GM18870 (cell line): ENCODE data around the gene RAB31.

ENCODE experiments used
- ATAC-seq: cut with Tn5 transposase; IDR thresholded peaks from one replicate; pipeline ENCODE4 v1.9.1; 2021; ENCODE audit warnings: moderate library complexity; ENCODE audit not compliant: unreplicated experiment

The RAB31 gene

GRCh38 chr18:9810299-9810698, 102.2 kb downstream of the RAB31 start:
- ATAC-seq: no peak

GRCh38 chr18:9810994-9811705, 103.0 kb downstream of the RAB31 start:
- no peak for ATAC-seq

DNA sequence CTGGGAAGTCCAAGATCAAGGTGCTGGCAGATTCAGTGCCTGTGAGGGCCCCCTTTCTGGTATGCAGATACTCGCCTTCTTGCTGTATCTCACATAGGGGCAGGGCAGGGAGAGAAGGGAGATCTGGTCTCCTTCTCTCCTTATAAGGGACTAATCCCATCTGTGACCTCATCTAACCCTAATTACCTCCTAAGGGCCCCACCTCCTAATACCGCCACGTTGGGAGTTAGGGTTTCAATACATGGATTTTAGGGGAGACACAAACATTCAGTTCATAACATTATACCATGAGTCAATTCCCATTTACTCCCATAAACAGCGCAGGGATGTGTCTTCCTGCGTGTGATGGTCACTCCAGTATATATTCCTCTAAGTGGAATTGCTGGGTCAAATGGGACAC, 103.9 kb downstream of the RAB31 start:
- no peak for ATAC-seq

DNA sequence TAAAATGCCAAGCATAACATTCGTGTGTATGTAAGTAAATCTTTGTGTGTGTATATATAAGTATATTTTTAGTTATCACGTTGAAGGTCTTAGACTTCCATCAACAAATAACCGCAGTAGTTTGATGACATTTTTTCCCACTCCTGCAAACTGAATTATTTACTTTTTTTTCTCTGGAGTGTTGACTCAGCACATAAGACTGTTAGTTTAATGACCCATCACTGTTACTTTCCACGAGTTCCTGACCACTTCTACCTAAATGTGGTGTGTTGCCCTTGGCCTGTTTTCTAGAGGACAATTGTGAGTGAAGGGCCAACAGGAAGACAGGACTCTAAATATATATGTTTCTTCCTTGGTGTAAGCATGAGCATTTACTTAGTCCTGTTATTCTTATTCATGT, 106.3 kb downstream of the RAB31 start:
- no peak for ATAC-seq

DNA sequence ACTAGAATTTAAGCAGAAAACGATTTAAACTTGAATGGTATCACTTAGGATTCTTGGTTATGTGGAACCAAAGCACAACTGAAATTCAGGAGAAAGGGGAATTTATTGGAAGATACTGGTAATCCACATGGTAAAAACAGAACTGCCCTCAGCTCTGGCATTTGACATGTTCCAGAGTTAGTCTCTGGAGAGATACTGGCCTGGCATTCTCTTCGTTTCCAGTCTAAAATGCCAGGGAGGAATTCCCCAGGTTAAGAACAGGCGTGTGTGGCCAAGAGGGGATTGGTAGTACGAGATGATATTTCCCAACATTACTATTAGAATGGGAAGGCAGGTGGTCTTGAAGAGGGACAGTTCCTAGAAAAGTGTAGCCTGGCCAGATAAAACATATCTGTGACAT, 109.2 kb downstream of the RAB31 start:
- ATAC-seq: no peak

- ATAC-seq: no peak
Observed at GRCh38 chr18:9817725-9818422, 109.8 kb downstream of the RAB31 start.

- no peak for ATAC-seq
Observed at GRCh38 chr18:9818423-9818734, 110.3 kb downstream of the RAB31 start.

GRCh38 chr18:9820127-9820526, 112.0 kb downstream of the RAB31 start:
- ATAC-seq: no peak

DNA sequence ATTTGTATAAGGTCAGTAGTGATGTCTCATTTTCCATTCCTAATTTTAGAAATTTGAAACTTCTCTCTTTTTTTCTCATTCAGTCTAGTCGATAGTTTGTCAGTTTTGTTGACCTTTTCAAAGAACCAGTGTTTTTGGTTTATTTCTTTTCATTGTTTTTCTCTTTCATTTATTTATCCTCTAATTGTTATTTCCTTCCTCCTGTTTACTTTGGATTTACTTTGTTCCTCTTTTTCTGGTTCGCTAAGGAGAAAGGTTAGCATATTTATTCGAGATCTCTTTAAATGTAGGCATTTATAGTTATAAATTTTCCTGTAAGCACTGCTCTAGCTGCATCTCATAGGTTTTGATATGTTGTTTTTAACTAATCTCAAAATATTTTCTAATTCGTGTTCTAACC, 112.6 kb downstream of the RAB31 start:
- no peak for ATAC-seq

- no peak for ATAC-seq
Observed at GRCh38 chr18:9822587-9823185, 114.6 kb downstream of the RAB31 start.

GRCh38 chr18:9823805-9824473, 115.8 kb downstream of the RAB31 start:
- ATAC-seq: no peak

- no peak for ATAC-seq
Observed at GRCh38 chr18:9824474-9824832, 116.4 kb downstream of the RAB31 start.

DNA sequence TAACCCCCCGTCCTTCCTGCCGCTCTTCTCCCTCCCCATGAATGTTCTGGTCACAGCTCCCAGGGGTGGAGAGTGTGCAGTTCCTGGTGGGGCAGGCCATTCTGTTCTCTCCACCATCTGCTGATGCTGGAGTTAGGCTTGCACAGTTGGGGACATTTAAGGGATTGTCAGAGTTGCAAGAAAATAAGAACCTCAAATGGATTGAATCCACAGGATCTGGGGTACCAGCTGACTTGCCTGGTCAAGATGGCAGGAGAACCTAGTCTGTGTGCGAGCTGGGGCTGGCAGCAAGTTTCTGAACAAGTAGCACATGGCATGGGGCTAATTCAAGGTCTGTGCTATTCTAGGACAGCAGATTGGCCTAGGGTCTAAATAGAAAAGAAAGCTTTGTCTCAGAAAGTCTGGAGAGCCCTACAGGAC, 116.9 kb downstream of the RAB31 start:
- no peak for ATAC-seq

GRCh38 chr18:9825571-9826073, 117.5 kb downstream of the RAB31 start:
- ATAC-seq: no peak

GRCh38 chr18:9826685-9827084, 118.6 kb downstream of the RAB31 start:
- ATAC-seq: no peak

GRCh38 chr18:9827211-9827792, 119.2 kb downstream of the RAB31 start:
- no peak for ATAC-seq

DNA sequence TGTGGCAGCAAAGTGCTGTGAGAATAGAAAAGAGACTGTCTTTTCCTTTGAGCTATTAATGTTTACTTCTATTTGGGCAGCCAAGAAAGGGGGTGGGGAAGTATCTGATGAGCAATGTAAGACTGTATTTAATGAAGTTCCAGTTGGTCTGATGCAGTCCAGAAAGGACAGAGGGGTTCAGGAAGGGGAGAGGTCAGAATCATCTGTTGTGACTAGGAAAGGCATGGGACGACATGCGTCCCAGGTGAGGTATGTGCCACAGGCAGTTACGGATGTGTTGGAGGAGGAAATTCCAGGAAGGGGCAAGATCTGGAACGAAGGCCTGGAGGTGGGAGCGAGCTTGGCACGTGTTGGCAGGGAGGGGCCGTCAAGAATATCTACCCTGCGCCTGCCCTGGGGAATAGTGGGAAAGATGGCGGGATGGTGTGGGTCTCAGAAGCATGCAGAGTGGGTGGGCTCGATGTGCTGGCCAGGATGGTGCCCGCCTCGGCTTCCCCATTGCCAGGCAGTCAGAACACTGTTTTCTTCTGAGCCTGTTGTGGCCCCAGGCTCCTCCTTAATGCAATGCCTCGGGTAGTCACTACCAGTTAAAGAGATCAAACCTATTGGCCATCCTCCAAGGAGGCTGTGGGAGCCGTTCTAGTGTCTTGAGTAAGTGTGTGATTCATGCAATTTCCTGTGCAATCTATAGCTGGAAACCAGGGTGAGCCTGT, 119.8 kb downstream of the RAB31 start:
- ATAC-seq: no peak

DNA sequence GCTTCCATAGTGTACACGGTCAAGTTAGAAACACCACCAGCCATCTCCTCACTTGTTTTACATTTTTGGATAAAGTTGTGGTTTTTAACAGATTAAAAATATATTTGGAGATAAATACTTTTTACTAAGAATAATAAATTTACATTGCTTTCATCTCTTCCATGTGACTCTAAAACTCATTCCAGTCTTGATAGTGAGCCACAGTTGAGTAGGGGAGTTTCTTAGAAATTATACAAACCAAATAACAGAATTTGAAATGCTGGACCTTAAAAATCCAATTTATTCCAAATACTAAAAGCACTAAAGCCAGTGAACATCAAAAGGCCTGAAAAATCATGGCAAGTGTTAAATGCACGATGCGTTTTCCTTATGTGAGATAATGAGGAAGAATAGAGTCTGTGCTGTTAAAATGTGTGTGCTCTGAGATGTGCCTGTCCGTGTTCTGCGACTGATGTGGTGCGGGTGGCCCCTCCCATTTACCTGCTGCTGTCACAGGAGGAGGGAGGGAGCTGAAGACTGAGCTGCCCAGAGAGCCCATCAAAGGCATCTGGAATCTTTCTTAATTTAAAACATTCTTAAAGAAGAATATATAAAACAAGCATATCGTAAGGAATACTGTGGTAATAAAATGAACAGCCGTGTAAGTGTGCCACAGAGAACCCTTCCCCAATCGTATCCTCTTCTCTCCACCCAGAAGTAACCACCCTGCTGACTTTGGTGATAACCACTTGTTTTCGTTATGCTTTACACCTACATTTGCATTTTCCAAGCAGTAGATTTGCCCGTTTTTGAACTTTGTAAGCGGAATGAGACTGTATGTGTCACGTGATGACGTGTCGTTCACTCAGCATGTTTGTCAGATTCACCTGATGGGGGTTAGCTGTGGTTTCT, 120.7 kb downstream of the RAB31 start:
- no peak for ATAC-seq

DNA sequence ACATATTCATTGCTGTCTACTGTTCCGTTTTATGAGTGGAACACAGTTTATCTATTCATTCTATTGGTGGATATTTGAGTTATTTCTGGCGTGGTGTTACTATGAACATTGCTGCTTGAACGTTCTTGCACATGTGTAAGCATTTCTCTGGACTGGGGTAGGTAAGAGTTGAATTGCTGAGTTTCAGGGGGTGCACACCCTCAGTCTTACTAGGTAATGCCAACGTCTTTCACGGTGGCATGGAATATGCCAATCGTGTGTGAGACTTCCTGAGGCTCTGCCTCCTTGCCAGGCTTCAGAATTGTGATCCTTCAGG, 121.3 kb downstream of the RAB31 start:
- no peak for ATAC-seq
